GM20000 (cell line): ENCODE data around the gene SCAF1.

Experiments
- DNase-seq: peaks from one replicate; pipeline ENCODE4 v3.0.0; 2012; ENCODE audit warnings: low spot score
- CTCF ChIP-seq: IDR thresholded peaks from 2 replicates; pipeline ENCODE4 v1.5.1; 2012; ENCODE audit warnings: mild to moderate bottlenecking, control low read depth; ENCODE audit errors: extremely low read depth, missing control alignments

SCAF1 gene

GRCh38 chr19:49596407-49596806 lies 45.6 kb upstream of the SCAF1 start:
- TF ChIP-seq CTCF, result no peak
- peak; percentile 33 for DNase-seq

GRCh38 chr19:49596954-49597702 lies 44.9 kb upstream of the SCAF1 start:
- peak; percentile 37 for DNase-seq

GRCh38 chr19:49597703-49597974 lies 44.4 kb upstream of the SCAF1 start:
- peak; percentile 11 for DNase-seq
- TF ChIP-seq CTCF, result no peak

More at GRCh38 chr19:49596954-49597702, 44.9 kb upstream of the SCAF1 start:
- TF ChIP-seq CTCF, result no peak

- DNase-seq, result peak; percentile 40
- TF ChIP-seq CTCF, result no peak
Observed at GRCh38 chr19:49599378-49600295, 42.4 kb upstream of the SCAF1 start.

- DNase-seq, result peak; percentile 12
- no peak for TF ChIP-seq CTCF
Observed at GRCh38 chr19:49601482-49602038, 40.4 kb upstream of the SCAF1 start.

GRCh38 chr19:49602806-49603205 lies 39.2 kb upstream of the SCAF1 start:
- DNase-seq, result no peak
- TF ChIP-seq CTCF, result no peak

GRCh38 chr19:49605605-49606004 lies 36.4 kb upstream of the SCAF1 start:
- TF ChIP-seq CTCF, result no peak
- DNase-seq, result no peak
